ENCODE data around the gene TMX1. TPM values are rescaled to one million over a fixed set of nuclear protein-coding genes. Genes with fewer than 3 reads are reported as not detected.

The TMX1 gene
- total RNA-seq, 2 donors from 2014 or later = 43.2 to 47.8 TPM

Other genes starting within 250 kb of the TMX1 start
- gene TRIM9, start 145.1 kb upstream of the TMX1 start, total RNA-seq = under 1 TPM; 0.11 to 0.24 TPM